HEK293 (cell line): ENCODE results near the gene PPP6R1.

Experiments
- CTCF ChIP-seq: fragments of 450-650 bp; formaldehyde crosslinking; IDR thresholded peaks from 2 replicates; pipeline ENCODE4 v1.5.1; 2016; ENCODE audit warnings: missing biosample characterization, missing genetic modification characterization
- HIC1 ChIP-seq: fragments of 450-650 bp; formaldehyde crosslinking; IDR thresholded peaks from 2 replicates; pipeline ENCODE4 v1.5.1; 2016; ENCODE audit warnings: missing biosample characterization, missing genetic modification characterization
- ZBTB21 ChIP-seq: fragments of 450-650 bp; formaldehyde crosslinking; IDR thresholded peaks from 2 replicates; pipeline ENCODE4 v1.5.1; 2017; ENCODE audit warnings: missing biosample characterization, missing genetic modification characterization
- ZNF18 ChIP-seq: fragments of 450-650 bp; formaldehyde crosslinking; IDR thresholded peaks from 2 replicates; pipeline ENCODE4 v1.5.1; 2016; ENCODE audit warnings: missing biosample characterization, missing genetic modification characterization
- ZNF292 ChIP-seq: fragments of 450-650 bp; formaldehyde crosslinking; IDR thresholded peaks from 2 replicates; pipeline ENCODE4 v1.5.1; 2016; ENCODE audit warnings: low read depth, missing biosample characterization, missing genetic modification characterization, borderline replicate concordance
- ZNF324 ChIP-seq: fragments of 450-650 bp; formaldehyde crosslinking; IDR thresholded peaks from 2 replicates; pipeline ENCODE4 v1.5.1; 2016; ENCODE audit warnings: missing biosample characterization, missing genetic modification characterization
- ZNF398 ChIP-seq: fragments of 450-650 bp; formaldehyde crosslinking; IDR thresholded peaks from 2 replicates; pipeline ENCODE4 v1.5.1; 2017; ENCODE audit warnings: missing biosample characterization, missing genetic modification characterization
- ZNF658 ChIP-seq: fragments of 450-650 bp; formaldehyde crosslinking; IDR thresholded peaks from 2 replicates; pipeline ENCODE4; 2016; ENCODE audit warnings: missing biosample characterization, missing genetic modification characterization
- ZSCAN5A ChIP-seq: fragments of 450-650 bp; formaldehyde crosslinking; IDR thresholded peaks from 2 replicates; pipeline ENCODE4 v1.5.1; 2016; ENCODE audit warnings: missing biosample characterization, missing genetic modification characterization

- TF ChIP-seq CTCF, result no peak
- no peak for TF ChIP-seq ZNF324 (tag by site-specific recombination)
- no peak for TF ChIP-seq ZBTB21 (tag by site-specific recombination)
- TF ChIP-seq ZSCAN5A, result no peak
- no peak for TF ChIP-seq ZNF18 (tag by site-specific recombination)
- TF ChIP-seq ZNF398, result no peak
- no peak for TF ChIP-seq HIC1 (tag by site-specific recombination)
- no peak for TF ChIP-seq ZNF292 (tag by site-specific recombination)
- no peak for TF ChIP-seq ZNF658 (tag by site-specific recombination)
These were observed 65.3 kb downstream of the PPP6R1 start for GRCh38 chr19:55193481-55193880.
